Stimulated activated naive B cell treated with anti-CD40 and anti-IgM and Interleukin-4, amounts not matched to agents 10 μg/mL and 1 μg/mL and 100 μg/mL, for 72 hours (primary cell): Measurements from ENCODE around the gene MAP7.
A peak's percentile ranks its signal among the peaks of the same experiment; 100 is the strongest.
"Not testable (repeated sequence)": the region's sequence is repeated elsewhere in the genome, so short reads cannot be mapped to it uniquely, and the experiment has no call there.

Experiments used
- ATAC-seq, 2 donors: fragments of 150-1000 bp; cut with Tn5 transposase; replicated peaks; 2 replicates each; pipeline ENCODE4 v1.10.0; 2021; ENCODE audit warnings: moderate library complexity in 1 of 2
- DNase-seq: peaks from one replicate; pipeline ENCODE4 v3.0.0; 2021
- H3K27ac Mint-ChIP-seq: one replicate; pipeline ENCODE4 v1.8.0; 2022; ENCODE audit warnings: mild to moderate bottlenecking, mixed read lengths
- H3K27me3 Mint-ChIP-seq, 2 donors: one replicate each; pipeline ENCODE4 v1.8.0; 2022; ENCODE audit warnings: mixed read lengths in 2 of 2
- H3K36me3 Mint-ChIP-seq, 2 donors: one replicate each; pipeline ENCODE4 v1.8.0; 2022; ENCODE audit warnings: mixed read lengths in 2 of 2, mild to moderate bottlenecking in 1 of 2
- H3K4me1 Mint-ChIP-seq, 2 donors: one replicate each; pipeline ENCODE4 v1.8.0; 2022; ENCODE audit warnings: mixed read lengths in 2 of 2, mild to moderate bottlenecking in 1 of 2
- H3K4me3 Mint-ChIP-seq, 2 donors: one replicate each; pipeline ENCODE4 v1.8.0; 2022; ENCODE audit warnings: mild to moderate bottlenecking in 2 of 2, mixed read lengths in 2 of 2, moderate library complexity in 1 of 2
- H3K9me3 Mint-ChIP-seq, 2 donors: one replicate each; pipeline ENCODE4 v1.8.0; 2022; ENCODE audit warnings: mixed read lengths in 2 of 2, mild to moderate bottlenecking in 1 of 2

MAP7 gene

DNA sequence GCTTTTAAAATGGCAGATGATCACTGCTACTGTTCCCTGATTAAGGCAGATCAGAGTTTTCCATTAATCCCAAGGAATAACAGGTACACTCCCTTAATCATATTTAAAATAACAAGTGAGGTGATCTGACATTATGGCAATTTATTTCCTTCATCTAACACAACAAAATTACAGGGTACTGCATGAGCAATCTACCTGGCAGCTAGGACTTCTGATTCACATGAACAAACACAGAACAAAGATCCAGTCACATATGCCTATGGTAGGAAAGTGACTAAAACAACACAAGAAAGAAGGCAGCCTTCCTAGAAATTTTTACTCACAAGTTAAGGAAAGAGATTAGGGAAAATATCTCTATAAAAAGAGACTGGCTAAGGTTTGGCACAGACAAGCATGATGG is 33.2 kb downstream of the MAP7 start:
- no peak for DNase-seq
- Mint-ChIP-seq H3K27ac (no peak overlapping the region), H3K4me1 (no peaks in the 10 kb centered on the region), H3K27me3 (peaks cover 6 to 9% of the 10 kb centered on the region in 2 donors), H3K36me3 (no peaks in the 10 kb centered on the region), H3K4me3 (no peak overlapping the region), H3K9me3 (no peaks in the 10 kb centered on the region)
- no peak for ATAC-seq

DNA sequence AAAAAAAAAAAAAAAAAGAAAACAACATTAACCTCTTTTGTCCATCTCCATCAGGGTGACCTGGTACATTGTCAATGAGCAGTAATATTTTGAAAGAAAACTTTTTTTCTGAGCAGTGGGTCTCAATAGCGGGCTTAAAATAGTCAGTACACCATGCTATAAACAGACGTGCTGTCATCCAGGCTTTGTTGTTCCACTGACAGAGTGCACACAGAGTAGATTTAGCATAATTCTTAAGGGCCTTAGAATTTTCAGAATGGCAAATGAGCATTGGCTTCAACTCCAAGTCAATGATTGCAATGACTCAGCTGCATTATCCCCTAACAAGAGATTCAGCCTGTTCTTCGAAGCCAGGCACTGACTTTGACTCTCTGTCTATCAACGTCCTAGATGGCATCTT is 35.6 kb downstream of the MAP7 start:
- Mint-ChIP-seq H3K9me3 (no peaks in the 10 kb centered on the region), H3K27ac (no peak overlapping the region), H3K36me3 (no peaks in the 10 kb centered on the region), H3K4me3 (no peak overlapping the region), H3K27me3 (peaks cover 0 to 4% of the 10 kb centered on the region in 2 donors), H3K4me1 (peaks cover 2 to 18% of the 10 kb centered on the region in 2 donors)
- DNase-seq (no peak), ATAC-seq (no peak)

DNA sequence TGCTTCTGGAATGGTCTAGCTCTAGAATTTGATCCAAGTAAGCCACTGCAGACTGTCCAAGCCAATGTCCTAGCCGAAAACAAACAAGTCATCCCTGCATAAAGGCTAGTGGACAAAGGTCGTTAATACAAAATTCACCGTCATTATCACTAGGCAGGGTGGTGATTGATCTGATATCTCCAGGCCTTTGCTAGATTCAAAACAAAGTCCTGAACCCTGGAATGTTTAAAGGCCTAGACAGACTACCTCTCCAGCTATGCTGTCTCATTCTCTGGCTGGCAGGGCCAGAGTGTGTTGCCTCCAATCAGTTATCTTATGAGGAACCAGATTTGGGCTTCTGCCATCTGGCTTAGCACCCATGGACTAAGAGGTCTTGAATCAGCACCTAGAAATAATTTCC is 38.3 kb downstream of the MAP7 start:
- H3K36me3 Mint-ChIP-seq = no peaks in the 10 kb centered on the region
- peaks cover 0 to 4% of the 10 kb centered on the region in 2 donors for H3K27me3 Mint-ChIP-seq
- H3K9me3 Mint-ChIP-seq = no peaks in the 10 kb centered on the region
- no peak overlapping the region for H3K4me3 Mint-ChIP-seq
- DNase-seq = no peak
- ATAC-seq = no peak
- H3K4me1 Mint-ChIP-seq = peaks cover 2 to 26% of the 10 kb centered on the region in 2 donors
- H3K27ac Mint-ChIP-seq = no peak overlapping the region

DNA sequence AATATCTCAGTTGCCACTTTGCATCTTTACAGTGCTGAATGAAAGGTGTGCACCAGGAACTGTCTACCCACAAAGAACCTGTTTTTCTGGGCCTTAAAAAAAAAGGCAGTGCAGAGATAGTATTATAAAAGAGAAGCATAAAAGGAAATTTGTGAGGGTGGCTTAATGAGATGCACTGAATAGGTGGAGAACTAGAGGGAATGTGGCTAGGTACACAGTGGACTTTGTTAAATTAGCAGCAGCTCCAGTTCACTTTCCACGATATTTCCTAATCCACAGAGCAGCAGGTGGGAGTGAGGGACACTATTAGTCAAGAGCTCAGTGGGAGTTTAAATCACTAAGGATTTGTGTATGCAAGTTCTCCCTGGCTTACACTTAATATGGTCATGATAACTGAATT is 38.8 kb downstream of the MAP7 start:
- peaks cover 2 to 26% of the 10 kb centered on the region in 2 donors for H3K4me1 Mint-ChIP-seq
- no peak for DNase-seq
- no peaks in the 10 kb centered on the region for H3K36me3 Mint-ChIP-seq
- no peak overlapping the region for H3K27ac Mint-ChIP-seq
- no peak overlapping the region for H3K4me3 Mint-ChIP-seq
- ATAC-seq = no peak
- H3K9me3 Mint-ChIP-seq = no peaks in the 10 kb centered on the region
- peaks cover 0 to 3% of the 10 kb centered on the region in 2 donors for H3K27me3 Mint-ChIP-seq

DNA sequence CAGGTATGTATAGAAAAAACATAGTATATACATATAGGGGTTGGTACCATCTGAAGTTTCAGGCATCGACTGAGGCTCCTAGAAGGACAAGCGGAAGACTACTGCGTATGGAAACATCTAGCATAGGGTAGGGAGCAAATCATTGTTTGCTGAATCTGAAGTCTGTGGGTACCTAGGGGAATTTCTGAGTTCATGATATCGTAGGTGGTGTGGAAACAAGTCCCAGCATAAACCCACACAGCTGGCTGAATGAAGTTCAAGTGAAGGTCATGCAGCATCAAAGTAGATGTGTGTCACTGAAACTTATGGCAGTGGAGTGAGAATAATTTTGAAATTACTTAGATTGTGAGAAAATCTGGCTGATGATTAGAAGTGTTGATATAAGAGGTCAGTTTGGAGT is 39.4 kb downstream of the MAP7 start:
- DNase-seq = peak; percentile 5
- ATAC-seq = peak; percentile 83 to 91

DNA sequence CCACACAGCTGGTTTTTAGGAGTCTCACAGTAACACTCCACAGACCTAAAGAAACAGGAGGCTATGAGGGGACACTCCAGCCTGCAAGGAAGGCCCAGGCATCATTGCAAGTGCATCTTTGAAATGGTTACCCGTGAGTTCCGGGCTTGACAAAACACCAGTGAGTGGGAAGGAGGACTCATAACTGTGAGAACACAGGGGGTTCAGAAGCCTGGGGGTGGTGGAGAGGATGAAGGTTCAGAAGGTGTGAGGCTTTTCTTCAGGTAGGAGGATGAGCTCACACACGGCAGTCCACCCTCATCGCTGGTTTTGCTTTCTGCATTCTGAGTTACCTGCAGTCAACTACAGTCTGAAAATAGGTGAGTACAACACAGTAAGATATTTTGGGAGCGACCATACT is 39.9 kb downstream of the MAP7 start:
- peaks cover 2 to 26% of the 10 kb centered on the region in 2 donors for H3K4me1 Mint-ChIP-seq
- DNase-seq (no peak), ATAC-seq (no peak)
- no peaks in the 10 kb centered on the region for H3K36me3 Mint-ChIP-seq
- no peak overlapping the region for H3K27ac Mint-ChIP-seq
- H3K4me3 Mint-ChIP-seq = no peak overlapping the region
- H3K9me3 Mint-ChIP-seq = no peaks in the 10 kb centered on the region
- no peaks in the 10 kb centered on the region for H3K27me3 Mint-ChIP-seq

More for the DNA sequence above, 39.4 kb downstream of the MAP7 start:
- no peak overlapping the region for H3K4me3 Mint-ChIP-seq
- H3K27me3 Mint-ChIP-seq = no peaks in the 10 kb centered on the region
- no peaks in the 10 kb centered on the region for H3K9me3 Mint-ChIP-seq
- no peaks in the 10 kb centered on the region for H3K36me3 Mint-ChIP-seq
- no peak overlapping the region for H3K27ac Mint-ChIP-seq
- peaks cover 2 to 26% of the 10 kb centered on the region in 2 donors for H3K4me1 Mint-ChIP-seq

DNA sequence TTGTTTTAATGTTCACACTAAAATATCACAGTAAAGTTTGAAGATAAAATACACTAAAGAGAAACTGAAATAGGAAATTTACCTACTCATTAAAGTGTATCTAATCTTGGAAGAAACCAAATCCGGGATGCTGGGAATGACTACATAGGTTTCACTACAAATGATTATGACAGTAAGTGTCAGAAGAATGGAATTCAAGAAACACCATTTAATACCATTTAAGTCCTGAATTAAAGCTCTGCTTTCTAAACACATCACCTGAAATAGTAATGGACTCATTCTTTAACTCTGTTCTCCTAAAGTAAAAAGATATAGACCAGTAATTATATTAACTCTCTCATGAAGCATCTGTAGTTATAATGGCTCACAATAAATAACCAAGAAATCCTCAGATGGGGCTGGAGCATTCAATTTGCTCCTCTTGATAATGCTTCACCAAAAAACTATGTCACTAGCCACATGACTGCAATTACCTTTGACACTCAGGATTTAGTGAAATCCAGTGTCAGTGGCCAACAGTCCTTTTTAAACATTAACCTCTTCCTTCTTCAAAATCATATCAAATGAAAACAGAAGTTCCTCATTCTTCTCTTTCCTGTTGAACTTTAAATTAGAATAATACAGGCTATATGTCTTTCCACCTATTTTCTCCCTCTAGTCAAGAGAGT is 41.4 kb downstream of the MAP7 start:
- Mint-ChIP-seq H3K27ac (no peak overlapping the region), H3K36me3 (no peaks in the 10 kb centered on the region)
- no peak for DNase-seq

DNA sequence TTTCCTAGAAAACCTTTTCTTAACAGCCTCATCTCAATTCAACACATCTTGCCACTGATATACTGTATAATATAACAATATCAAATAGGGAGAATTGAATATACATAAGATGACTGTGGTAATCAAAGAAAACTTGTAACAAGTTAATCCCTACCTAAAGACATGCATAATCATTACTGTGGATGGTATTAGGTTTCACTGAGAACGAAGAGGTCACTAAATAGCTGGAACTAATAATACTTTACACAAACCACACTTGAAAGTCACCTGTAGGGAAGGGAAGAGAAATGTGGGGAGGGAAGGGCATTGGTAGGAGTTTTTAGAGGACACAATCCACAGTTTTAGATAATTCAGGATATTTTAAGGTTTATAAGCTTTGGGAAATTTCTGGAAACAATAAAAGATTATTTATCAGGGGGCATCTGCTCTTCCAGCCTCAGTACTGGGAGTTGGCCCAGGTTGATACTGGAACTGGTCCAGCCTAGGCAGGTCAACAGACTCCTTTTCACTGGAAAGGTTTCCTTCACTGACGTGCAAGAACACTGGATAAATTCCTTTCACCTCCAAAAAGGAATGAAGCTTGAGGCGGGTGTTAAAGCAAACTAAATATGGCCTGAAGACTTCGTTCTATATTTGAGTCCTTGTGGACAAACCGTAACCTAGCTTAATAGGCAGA is 44.0 kb downstream of the MAP7 start:
- ATAC-seq = no peak
- DNase-seq = no peak
- no peak overlapping the region for H3K27ac Mint-ChIP-seq
- H3K36me3 Mint-ChIP-seq = no peaks in the 10 kb centered on the region
- H3K9me3 Mint-ChIP-seq = no peaks in the 10 kb centered on the region
- no peaks in the 10 kb centered on the region for H3K27me3 Mint-ChIP-seq
- no peak overlapping the region for H3K4me3 Mint-ChIP-seq
- peaks cover 13 to 25% of the 10 kb centered on the region in 2 donors for H3K4me1 Mint-ChIP-seq

More for the DNA sequence above, 41.4 kb downstream of the MAP7 start:
- Mint-ChIP-seq H3K4me1 (peaks cover 2 to 26% of the 10 kb centered on the region in 2 donors), H3K9me3 (no peaks in the 10 kb centered on the region), H3K4me3 (no peak overlapping the region), H3K27me3 (no peaks in the 10 kb centered on the region)
- no peak for ATAC-seq

DNA sequence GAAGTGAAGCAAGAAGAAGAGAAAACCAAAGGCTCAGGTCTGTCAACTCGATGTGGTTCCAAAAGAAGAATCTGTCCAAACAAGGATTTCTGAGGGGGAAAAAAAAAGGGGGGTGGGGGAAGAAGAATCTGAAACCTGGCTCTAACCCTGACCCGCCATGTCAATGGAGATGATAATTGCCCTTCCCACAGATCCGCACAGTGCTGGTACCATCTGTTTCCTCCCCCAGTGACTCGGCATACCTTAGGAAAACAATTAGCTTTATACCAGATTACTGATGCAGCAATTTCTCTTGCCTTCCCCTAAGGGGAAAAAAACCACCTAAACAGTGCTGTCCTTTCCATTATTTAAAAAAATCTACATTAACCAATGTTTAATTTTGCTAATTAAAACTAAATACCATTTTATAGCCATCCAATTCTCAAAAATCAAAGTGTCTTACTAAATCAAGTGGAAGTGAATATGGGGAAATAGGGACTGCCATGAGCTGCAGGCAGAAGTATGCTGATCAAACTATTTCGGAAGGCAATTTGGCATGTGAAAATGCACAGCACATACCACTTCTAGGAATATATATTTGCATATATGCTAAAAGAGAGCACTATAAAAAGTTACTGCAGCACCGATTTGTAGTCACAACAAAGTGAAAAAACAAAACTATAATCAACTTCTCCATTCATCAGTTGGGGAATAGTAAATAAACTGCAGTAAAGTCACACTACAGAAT is 46.8 kb downstream of the MAP7 start:
- Mint-ChIP-seq H3K4me1 (peaks cover 0 to 10% of the 10 kb centered on the region in 2 donors), H3K4me3 (no peak overlapping the region), H3K27me3 (no peaks in the 10 kb centered on the region), H3K36me3 (no peaks in the 10 kb centered on the region), H3K9me3 (no peaks in the 10 kb centered on the region), H3K27ac (peak overlapping the region; percentile 76)
- DNase-seq (no peak), ATAC-seq (no peak)

DNA sequence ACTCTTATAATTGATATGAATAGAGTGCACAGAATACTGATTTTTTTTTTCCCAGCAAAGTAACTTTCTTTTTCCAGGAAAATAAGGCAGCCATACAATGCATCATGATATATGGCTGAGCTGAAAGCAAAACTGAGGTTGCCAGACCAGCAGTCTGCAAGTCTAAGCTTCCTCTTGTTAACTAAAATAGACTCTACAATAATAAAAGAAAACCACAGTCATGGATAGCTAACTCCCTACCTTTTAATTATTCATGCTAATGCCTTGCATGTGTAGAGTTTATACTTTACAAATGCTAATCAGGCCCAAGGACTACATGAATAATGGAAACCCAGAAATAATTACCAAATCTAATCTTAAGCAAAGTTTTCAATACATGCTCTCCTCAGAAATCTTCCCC is 47.4 kb downstream of the MAP7 start:
- H3K27ac Mint-ChIP-seq = no peak overlapping the region
- DNase-seq (no peak), ATAC-seq (peak in 1 of 2 donors; percentile 33)
- no peaks in the 10 kb centered on the region for H3K36me3 Mint-ChIP-seq
- H3K4me3 Mint-ChIP-seq = no peak overlapping the region
- no peaks in the 10 kb centered on the region for H3K27me3 Mint-ChIP-seq
- H3K4me1 Mint-ChIP-seq = peaks cover 0 to 10% of the 10 kb centered on the region in 2 donors
- no peaks in the 10 kb centered on the region for H3K9me3 Mint-ChIP-seq

DNA sequence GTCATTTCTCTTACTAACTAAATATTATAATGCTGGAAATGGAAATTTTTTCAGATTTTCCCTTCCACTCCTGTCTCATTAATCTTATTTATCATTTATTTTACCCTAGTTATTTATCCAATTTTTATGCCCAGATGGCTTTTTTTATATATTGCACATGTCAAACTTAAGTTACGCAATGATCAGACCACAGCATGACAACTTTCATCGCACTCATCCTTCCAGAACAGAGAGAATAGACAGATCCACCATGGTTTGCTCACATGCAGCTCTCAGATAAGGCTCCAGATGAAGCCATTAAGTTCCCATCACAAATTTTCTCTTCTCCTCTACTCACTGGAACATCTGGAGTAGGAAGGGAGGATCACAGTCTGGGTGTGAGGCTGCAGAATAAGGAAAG is 48.7 kb downstream of the MAP7 start:
- Mint-ChIP-seq H3K9me3 (no peaks in the 10 kb centered on the region), H3K36me3 (no peaks in the 10 kb centered on the region), H3K4me1 (peaks cover 0 to 10% of the 10 kb centered on the region in 2 donors), H3K27ac (no peak overlapping the region), H3K4me3 (no peak overlapping the region), H3K27me3 (no peaks in the 10 kb centered on the region)
- DNase-seq (no peak), ATAC-seq (no peak)

DNA sequence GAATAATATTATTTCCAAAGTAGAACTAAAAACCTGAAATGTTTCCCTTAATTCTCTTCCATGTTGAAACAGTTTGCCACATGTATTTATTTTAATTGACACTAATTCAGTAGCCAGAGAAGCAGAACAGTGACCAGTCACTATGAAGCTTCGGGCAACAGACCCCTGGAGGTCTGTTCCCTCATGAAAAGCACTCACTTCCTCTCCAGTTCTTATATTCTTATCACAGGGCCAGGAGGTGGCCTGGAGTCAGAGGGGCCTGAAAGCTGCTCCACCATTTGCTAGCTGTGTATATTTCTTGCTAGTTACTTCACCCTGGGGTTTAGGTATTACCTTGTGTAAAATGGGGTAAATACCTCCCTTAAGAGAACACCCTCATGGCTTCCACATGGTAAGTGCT is 49.1 kb downstream of the MAP7 start:
- peaks cover 0 to 10% of the 10 kb centered on the region in 2 donors for H3K4me1 Mint-ChIP-seq
- no peaks in the 10 kb centered on the region for H3K27me3 Mint-ChIP-seq
- DNase-seq (no peak), ATAC-seq (peak; percentile 20 to 25)
- no peak overlapping the region for H3K4me3 Mint-ChIP-seq
- no peaks in the 10 kb centered on the region for H3K36me3 Mint-ChIP-seq
- no peaks in the 10 kb centered on the region for H3K9me3 Mint-ChIP-seq
- H3K27ac Mint-ChIP-seq = no peak overlapping the region

DNA sequence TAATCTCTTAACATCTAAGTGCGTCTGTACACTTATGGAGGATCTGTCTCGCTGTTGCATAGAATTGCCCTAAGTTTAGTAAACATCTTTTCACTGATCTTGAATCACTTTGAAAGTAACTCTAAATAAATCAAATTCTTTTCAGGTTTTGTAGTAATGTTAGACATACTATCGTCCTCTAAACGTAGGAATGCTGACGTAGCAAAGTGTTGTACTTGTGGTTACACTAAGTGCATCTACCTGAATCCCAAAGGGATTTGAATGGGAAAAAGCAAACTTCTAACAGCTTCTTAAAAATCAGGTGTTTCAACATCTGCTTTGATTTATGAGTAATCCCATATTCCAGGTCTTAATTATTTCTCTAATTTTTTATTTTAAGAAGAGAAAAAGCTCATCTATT is 49.8 kb downstream of the MAP7 start:
- Mint-ChIP-seq H3K27ac (no peak overlapping the region), H3K4me1 (peaks cover 0 to 10% of the 10 kb centered on the region in 2 donors), H3K27me3 (no peaks in the 10 kb centered on the region), H3K36me3 (no peaks in the 10 kb centered on the region), H3K4me3 (no peak overlapping the region), H3K9me3 (no peaks in the 10 kb centered on the region)
- no peak for DNase-seq
- no peak for ATAC-seq

DNA sequence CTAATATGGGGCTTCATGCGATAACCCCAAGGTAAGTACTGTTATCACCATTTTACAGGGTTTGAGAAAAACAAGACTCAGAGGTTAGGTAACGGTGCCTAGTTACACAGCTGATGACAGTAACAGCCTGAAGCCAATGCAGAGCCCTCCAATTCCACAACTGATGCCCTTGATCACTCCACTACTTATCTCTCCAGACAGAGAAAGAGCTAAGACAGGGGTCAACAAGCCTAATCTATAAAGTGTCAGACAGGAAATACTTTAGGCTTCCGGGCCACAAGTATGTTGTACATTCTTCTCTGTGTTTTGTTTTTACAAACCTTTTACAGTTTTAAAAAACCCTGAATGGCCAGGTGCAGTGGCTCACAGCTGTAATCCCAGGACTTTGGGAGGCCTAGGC is 50.9 kb downstream of the MAP7 start:
- H3K4me3 Mint-ChIP-seq = no peak overlapping the region
- peaks cover 0 to 6% of the 10 kb centered on the region in 2 donors for H3K27me3 Mint-ChIP-seq
- DNase-seq (no peak), ATAC-seq (no peak)
- no peaks in the 10 kb centered on the region for H3K9me3 Mint-ChIP-seq
- no peaks in the 10 kb centered on the region for H3K36me3 Mint-ChIP-seq
- no peak overlapping the region for H3K27ac Mint-ChIP-seq
- H3K4me1 Mint-ChIP-seq = peaks cover 0 to 10% of the 10 kb centered on the region in 2 donors

DNA sequence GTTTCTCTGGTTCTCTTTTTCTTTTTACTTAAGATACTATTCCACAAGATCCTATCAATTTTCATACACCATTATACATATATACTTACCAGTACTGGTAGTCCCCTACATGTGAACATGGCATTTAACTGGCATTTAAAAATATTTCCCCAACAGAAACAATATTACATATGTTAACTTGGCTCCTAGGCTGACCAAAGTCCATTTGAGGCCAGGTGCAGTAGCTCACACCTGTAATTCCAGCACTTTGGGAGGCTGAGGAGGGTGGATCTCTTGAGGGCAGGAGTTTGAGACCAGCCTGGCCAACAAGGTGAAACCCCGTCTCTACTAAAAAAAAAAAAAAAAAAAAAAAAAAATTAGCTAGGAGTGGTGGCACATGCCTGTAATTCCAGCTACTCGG is 53.8 kb downstream of the MAP7 start:
- H3K27me3 Mint-ChIP-seq, H3K9me3 Mint-ChIP-seq, H3K4me1 Mint-ChIP-seq, H3K4me3 Mint-ChIP-seq, ATAC-seq, H3K36me3 Mint-ChIP-seq, H3K27ac Mint-ChIP-seq, DNase-seq: not testable (repeated sequence)
